Effector memory CD8-positive, alpha-beta T cell (primary cell): Measurements from ENCODE around the gene FOXO3.
A peak's percentile ranks its signal among the peaks of the same experiment; 100 is the strongest.
"Not testable (repeated sequence)": the region's sequence is repeated elsewhere in the genome, so short reads cannot be mapped to it uniquely, and the experiment has no call there.

Source experiments
- ATAC-seq: fragments of 150-1000 bp; cut with Tn5 transposase; replicated peaks from 2 replicates; pipeline ENCODE4 v1.10.0; 2021; ENCODE audit warnings: mild to moderate bottlenecking, moderate library complexity
- DNase-seq, 3 experiments: peaks; one replicate each; pipeline ENCODE4 v3.0.0; 2021
- H3K27ac Mint-ChIP-seq, 2 donors: one replicate each; pipeline ENCODE4 v1.8.0; 2022; ENCODE audit warnings: mild to moderate bottlenecking in 2 of 2, mixed read lengths in 2 of 2, moderate library complexity in 2 of 2
- H3K27me3 Mint-ChIP-seq, 2 donors: one replicate each; pipeline ENCODE4 v1.8.0; 2022; ENCODE audit warnings: mixed read lengths in 2 of 2
- H3K36me3 Mint-ChIP-seq: one replicate; pipeline ENCODE4 v1.8.0; 2022; ENCODE audit warnings: mild to moderate bottlenecking, moderate library complexity, mixed read lengths; ENCODE audit not compliant: insufficient read depth
- H3K4me1 Mint-ChIP-seq, 2 donors: one replicate each; pipeline ENCODE4 v1.8.0; 2022; ENCODE audit warnings: low read depth in 2 of 2, mixed read lengths in 2 of 2
- H3K4me3 Mint-ChIP-seq, 2 donors: one replicate each; pipeline ENCODE4 v1.8.0; 2022; ENCODE audit warnings: mild to moderate bottlenecking in 2 of 2, mixed read lengths in 2 of 2, moderate library complexity in 2 of 2
- H3K9me3 Mint-ChIP-seq, 2 donors: one replicate each; pipeline ENCODE4 v1.8.0; 2022; ENCODE audit warnings: mixed read lengths in 2 of 2
- total RNA-seq, 9 experiments: gene quantifications; one replicate each; lab custom pipeline; 2026; lab: John Stamatoyannopoulos, UW

Gene FOXO3
- 27.1 to 81.0 (median 53.2) reads per million in 9 experiments for total RNA-seq

DNA sequence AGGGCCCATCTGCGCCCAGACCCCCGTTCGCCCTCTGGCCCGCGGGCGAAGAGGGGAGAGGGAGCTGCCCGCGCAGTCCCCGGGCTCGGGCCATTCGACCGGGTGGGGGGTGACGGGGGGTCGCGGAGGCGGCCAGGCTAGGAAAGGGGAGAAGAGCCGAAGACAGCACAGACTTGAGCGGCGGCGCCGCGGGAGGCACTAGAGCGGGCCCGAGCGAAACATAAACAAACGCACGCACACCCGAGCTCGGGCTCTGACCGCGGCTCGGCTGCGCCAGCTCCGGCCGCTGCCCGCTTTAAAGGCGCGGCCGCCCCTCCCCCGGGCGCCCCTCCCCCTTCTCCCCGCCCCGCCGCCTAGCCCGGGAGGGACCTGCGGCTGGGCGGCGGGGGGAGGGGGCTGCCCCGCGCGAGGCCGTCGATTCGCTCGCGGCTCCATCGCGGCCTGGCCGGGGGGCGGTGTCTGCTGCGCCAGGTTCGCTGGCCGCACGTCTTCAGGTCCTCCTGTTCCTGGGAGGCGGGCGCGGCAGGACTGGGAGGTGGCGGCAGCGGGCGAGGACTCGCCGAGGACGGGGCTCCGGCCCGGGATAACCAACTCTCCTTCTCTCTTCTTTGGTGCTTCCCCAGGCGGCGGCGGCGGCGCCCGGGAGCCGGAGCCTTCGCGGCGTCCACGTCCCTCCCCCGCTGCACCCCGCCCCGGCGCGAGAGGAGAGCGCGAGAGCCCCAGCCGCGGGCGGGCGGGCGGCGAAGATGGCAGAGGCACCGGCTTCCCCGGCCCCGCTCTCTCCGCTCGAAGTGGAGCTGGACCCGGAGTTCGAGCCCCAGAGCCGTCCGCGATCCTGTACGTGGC, at the start of gene FOXO3:
FOXO3 (plus strand) TSS at position 455 of the 846 bp plus-strand sequence; CDS start at position 747, 292 bp downstream.
- DNase-seq (peak; percentile 47 to 58 (median 53)), ATAC-seq (peak; percentile 3)
- Mint-ChIP-seq H3K9me3 (no peaks in the 10 kb centered on the region), H3K4me1 (peaks cover 32 to 35% of the 10 kb centered on the region in 2 donors), H3K27me3 (no peaks in the 10 kb centered on the region), H3K4me3 (peak within 1 kb of the TSS; percentile 87 to 90), H3K36me3 (peaks cover 51% of the 10 kb centered on the region), H3K27ac (peak within 1 kb of the TSS; percentile 97 to 98)

- no peak for DNase-seq
- Mint-ChIP-seq H3K4me1 (no peaks in the 10 kb centered on the region), H3K9me3 (no peaks in the 10 kb centered on the region), H3K36me3 (peaks cover 3% of the 10 kb centered on the region), H3K27me3 (no peaks in the 10 kb centered on the region), H3K27ac (no peak overlapping the region), H3K4me3 (no peak overlapping the region)
- ATAC-seq = no peak
Observed at GRCh38 chr6:108518714-108519576, 41.8 kb upstream of the FOXO3 start.

- ATAC-seq (no peak), DNase-seq (no peak)
- Mint-ChIP-seq H3K36me3 (peaks cover 3% of the 10 kb centered on the region), H3K27me3 (no peaks in the 10 kb centered on the region), H3K4me1 (no peaks in the 10 kb centered on the region), H3K4me3 (no peak overlapping the region), H3K9me3 (no peaks in the 10 kb centered on the region), H3K27ac (no peak overlapping the region)
Observed at GRCh38 chr6:108521616-108522107, 39.1 kb upstream of the FOXO3 start.

DNA sequence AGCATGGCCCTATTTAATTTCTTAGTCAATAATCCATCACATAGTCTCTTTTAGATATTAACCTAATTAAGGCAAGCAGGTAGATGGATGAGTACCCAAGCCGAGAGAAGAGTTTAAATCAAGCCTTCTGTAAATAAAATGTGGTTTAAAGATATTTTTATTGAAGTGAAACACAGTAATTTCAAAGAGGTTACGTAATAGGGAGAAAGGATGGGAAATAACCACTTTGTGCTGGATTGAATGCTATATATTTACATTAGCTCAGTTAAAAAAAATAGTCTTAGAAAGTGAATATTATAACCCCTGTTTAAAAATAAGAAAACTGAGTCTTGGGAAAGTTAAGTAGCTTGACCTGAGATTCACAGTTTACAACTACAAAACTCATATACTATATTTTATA, 37.0 kb upstream of the FOXO3 start:
- Mint-ChIP-seq H3K9me3 (no peaks in the 10 kb centered on the region), H3K4me3 (no peak overlapping the region), H3K27me3 (no peaks in the 10 kb centered on the region), H3K36me3 (peaks cover 3% of the 10 kb centered on the region), H3K4me1 (no peaks in the 10 kb centered on the region), H3K27ac (no peak overlapping the region)
- ATAC-seq = no peak
- DNase-seq = no peak

DNA sequence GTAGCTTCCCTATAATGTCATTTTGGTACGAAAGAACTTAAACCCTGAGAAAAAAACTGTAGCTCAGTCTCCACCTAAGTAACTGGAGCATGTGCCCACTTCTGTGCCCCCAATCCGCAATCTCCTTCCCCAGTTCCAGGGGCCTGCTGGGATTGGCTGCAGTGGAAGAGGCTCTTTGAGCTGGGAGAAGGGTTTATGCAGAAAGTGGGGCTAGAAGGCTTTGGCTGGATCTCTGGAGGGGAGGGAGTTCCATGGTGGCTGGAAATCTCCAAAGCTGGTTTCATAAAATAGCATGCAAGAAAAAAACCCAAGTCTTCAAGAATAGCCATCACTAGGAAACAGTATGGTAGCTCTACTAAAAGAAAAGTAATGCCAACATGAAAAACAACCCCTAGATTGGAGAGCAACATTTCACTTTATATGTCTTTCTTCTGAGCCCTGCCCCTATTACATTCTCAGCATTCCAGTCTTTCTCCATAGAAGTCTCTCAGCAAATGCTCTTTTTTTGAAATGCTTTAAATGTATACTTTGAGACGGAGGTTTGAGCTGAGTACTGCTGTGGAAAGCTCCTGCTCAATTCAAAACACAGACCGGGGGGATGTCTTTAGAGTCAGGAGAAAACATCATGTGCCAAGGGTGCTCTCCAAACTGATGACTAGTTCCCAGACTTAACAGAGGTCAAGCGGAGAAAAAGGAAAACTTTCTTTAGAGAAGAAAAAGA, 36.0 kb upstream of the FOXO3 start:
- no peak for DNase-seq
- Mint-ChIP-seq H3K4me1 (no peaks in the 10 kb centered on the region), H3K36me3 (peaks cover 3% of the 10 kb centered on the region), H3K9me3 (no peaks in the 10 kb centered on the region), H3K27me3 (no peaks in the 10 kb centered on the region), H3K4me3 (no peak overlapping the region), H3K27ac (no peak overlapping the region)
- ATAC-seq = no peak

- Mint-ChIP-seq H3K4me3 (no peak overlapping the region), H3K27ac (no peak overlapping the region), H3K9me3 (no peaks in the 10 kb centered on the region), H3K36me3 (peaks cover 3% of the 10 kb centered on the region), H3K27me3 (no peaks in the 10 kb centered on the region), H3K4me1 (no peaks in the 10 kb centered on the region)
- no peak for ATAC-seq
- DNase-seq = no peak
Observed at GRCh38 chr6:108526739-108527174, 34.0 kb upstream of the FOXO3 start.

GRCh38 chr6:108528878-108529277, 31.8 kb upstream of the FOXO3 start:
- DNase-seq (no peak), ATAC-seq (no peak)
- H3K27ac Mint-ChIP-seq = no peak overlapping the region
- H3K36me3 Mint-ChIP-seq = no peaks in the 10 kb centered on the region
- H3K9me3 Mint-ChIP-seq = no peaks in the 10 kb centered on the region
- no peaks in the 10 kb centered on the region for H3K27me3 Mint-ChIP-seq
- no peak overlapping the region for H3K4me3 Mint-ChIP-seq
- H3K4me1 Mint-ChIP-seq = no peaks in the 10 kb centered on the region

GRCh38 chr6:108531332-108531731, 29.4 kb upstream of the FOXO3 start:
- Mint-ChIP-seq H3K9me3 (no peaks in the 10 kb centered on the region), H3K4me1 (no peaks in the 10 kb centered on the region), H3K36me3 (no peaks in the 10 kb centered on the region), H3K27me3 (no peaks in the 10 kb centered on the region), H3K27ac (no peak overlapping the region), H3K4me3 (no peak overlapping the region)
- DNase-seq (no peak), ATAC-seq (no peak)

GRCh38 chr6:108535114-108535742, 25.5 kb upstream of the FOXO3 start:
- H3K27me3 Mint-ChIP-seq = peaks cover 0 to 9% of the 10 kb centered on the region in 2 donors
- H3K4me3 Mint-ChIP-seq = no peak overlapping the region
- no peaks in the 10 kb centered on the region for H3K36me3 Mint-ChIP-seq
- H3K27ac Mint-ChIP-seq = peak overlapping the region in 1 of 2 donors; percentile 27
- DNase-seq (no peak), ATAC-seq (no peak)
- H3K9me3 Mint-ChIP-seq = no peaks in the 10 kb centered on the region
- H3K4me1 Mint-ChIP-seq = peaks cover 0 to 2% of the 10 kb centered on the region in 2 donors

DNA sequence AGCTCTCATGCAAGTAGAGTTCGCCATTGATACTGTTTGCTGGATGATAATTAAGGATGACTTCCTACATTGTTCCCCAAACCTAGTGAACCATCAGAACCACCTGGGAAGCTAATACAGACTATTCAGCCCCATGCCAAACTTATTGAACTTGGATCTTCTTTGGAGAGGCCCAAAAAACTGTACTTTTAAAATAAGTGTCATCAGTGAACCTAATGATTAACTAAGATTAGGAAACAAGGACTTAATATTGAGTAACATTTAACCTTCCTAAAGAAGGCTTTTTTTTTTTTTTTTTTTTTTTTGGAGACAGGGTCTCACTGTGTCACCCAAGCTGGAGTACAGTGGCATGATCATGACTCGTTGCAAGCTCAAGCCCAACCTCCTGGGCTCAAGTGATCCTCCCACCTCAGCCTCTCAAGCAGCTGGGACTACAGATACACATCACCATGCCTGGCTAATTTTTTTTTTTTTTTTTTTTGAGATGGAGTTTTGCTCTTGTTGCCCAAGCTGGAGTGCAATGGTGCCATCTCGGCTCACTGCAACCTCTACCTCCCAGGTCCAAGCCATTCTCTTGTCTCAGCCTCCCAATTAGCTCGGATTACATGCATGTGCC, 24.7 kb upstream of the FOXO3 start:
- DNase-seq, ATAC-seq, H3K27ac Mint-ChIP-seq, H3K36me3 Mint-ChIP-seq, H3K27me3 Mint-ChIP-seq, H3K4me3 Mint-ChIP-seq, H3K4me1 Mint-ChIP-seq, H3K9me3 Mint-ChIP-seq: not testable (repeated sequence)

DNA sequence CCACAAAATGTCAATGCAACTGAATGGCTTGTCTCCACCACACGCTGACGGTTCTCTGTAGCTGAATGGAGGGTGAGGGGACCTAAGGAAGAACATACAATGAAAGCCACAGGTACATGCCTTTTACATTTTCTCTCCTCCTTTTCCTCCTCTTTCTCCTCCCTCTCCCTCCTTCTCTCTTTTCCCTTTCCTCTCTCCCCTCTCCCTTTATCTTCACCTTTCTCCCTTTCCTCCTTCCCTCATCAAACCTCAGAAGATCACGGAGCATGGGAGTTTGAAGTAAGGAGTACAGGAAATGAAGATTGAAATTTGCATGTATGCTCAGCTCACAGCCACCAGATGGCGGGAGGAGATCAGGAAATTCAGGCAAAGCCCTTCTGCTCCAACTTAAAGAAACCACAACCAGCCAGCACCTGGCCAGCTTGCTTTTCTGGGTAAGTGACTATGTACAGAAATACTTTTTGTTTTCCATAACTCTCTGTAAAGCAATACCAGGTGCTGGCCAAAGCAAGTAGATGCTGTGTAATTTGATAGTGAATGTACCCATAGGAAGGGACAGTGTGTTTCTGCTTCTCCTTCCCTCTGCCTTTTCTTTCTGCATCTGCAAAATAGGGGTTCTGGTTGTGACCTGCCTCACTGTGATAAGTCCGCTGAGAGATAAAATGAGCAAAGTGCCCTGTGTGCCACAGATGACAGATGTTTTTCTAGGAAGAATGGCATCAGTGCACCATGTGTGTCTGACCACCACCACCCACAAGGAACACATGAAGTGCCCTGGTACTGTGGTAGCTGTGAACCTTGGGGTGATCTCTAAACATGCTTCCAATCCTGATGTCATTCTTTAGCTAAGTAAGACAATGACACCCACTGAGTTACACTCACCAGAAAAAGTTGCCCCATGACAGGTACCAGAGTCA, 18.6 kb upstream of the FOXO3 start:
- H3K36me3 Mint-ChIP-seq = no peaks in the 10 kb centered on the region
- H3K4me1 Mint-ChIP-seq = peaks cover 21 to 25% of the 10 kb centered on the region in 2 donors
- peak; percentile 60 to 66 (median 61) for DNase-seq
- ATAC-seq = peak; percentile 90
- H3K9me3 Mint-ChIP-seq = no peaks in the 10 kb centered on the region
- H3K4me3 Mint-ChIP-seq = peak overlapping the region in 1 of 2 donors; percentile 1
- H3K27ac Mint-ChIP-seq = no peak overlapping the region
- peaks cover 0 to 9% of the 10 kb centered on the region in 2 donors for H3K27me3 Mint-ChIP-seq
